ENCODE data around the gene MYL5. TPM values are rescaled to one million over a fixed set of nuclear protein-coding genes. Genes with fewer than 3 reads are reported as not detected.

MYL5 gene
- total and polyA plus RNA-seq, 2 of the 4 experiments (the other 2 are of a cell fraction): 9.1 to 16.0 TPM

DNA sequence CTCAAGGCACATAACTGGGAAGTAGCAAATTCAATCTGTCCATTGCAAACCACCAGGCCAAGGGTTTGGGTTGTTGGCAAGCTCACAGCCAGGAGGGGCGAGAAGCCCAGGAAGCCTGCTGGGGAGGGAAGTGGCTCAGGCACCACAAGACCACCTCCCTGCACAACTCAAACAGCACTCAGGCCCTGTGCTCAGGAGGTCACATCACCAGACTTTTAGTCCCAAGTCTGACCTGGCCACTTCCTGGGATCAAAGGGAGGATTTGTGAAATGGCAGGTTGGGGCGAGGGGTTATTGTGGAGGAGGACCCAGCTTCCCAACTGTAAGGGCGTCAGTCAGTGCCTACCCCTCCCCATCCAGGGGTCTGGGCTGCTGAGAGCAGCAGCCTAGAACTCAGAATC, 2.6 kb upstream of the MYL5 start:
- Histone ChIP-seq H2BK120ac (ENCODE audit: low read depth, low read length) (no peak overlapping the region), H3K9ac (ENCODE audit: low read depth, low read length) (no peak overlapping the region), H3K4me2 (ENCODE audit: low read depth, low read length) (no peak overlapping the region), H2BK5ac (ENCODE audit: low read depth, low read length, poor library complexity, severe bottlenecking) (no peak overlapping the region), H3K9me3 (ENCODE audit: control insufficient read depth, insufficient read depth, low read length) (no peaks in the 10 kb centered on the region), H4K91ac (ENCODE audit: insufficient read depth, low read depth, low read length) (no peak overlapping the region), H2AFZ (replicated peaks; ENCODE audit: low read length, poor library complexity) (peak overlapping the region; percentile 5), H3K36me3 (ENCODE audit: control insufficient read depth, insufficient read depth, low read length) (peaks cover 17% of the 10 kb centered on the region), H3K23ac (ENCODE audit: low read depth, low read length) (no peak overlapping the region), H3K27ac (ENCODE audit: insufficient read depth, low read length) (no peak overlapping the region), H4K5ac (ENCODE audit: low read depth, low read length) (no peak overlapping the region), H2AK9ac (replicated peaks; ENCODE audit: low read depth, low read length, poor library complexity) (no peak overlapping the region), H4K20me1 (ENCODE audit: insufficient read depth, low read length) (no peaks in the 10 kb centered on the region), H3K27me3 (ENCODE audit: control insufficient read depth, insufficient read depth, low read length) (no peaks in the 10 kb centered on the region), H2BK20ac (ENCODE audit: low read depth, low read length) (no peak overlapping the region), H3K56ac (ENCODE audit: extremely low read depth, insufficient read depth, low read length) (no peak overlapping the region), H3K79me1 (ENCODE audit: low read depth in 1 of 2, low read length in 2 of 2) (peaks cover 17 to 27% of the 10 kb centered on the region in 2 experiments; a peak in 3 of 4 replicates), H3K4ac (ENCODE audit: low read depth, low read length) (no peak overlapping the region), H2BK15ac (ENCODE audit: low read depth, low read length) (no peak overlapping the region), H3K4me1 (ENCODE audit: control insufficient read depth, insufficient read depth, low read length) (peaks cover 9% of the 10 kb centered on the region), H3K4me3 (ENCODE audit: insufficient read depth, low read depth, low read length) (no peak overlapping the region), H3K9me1 (ENCODE audit: insufficient read depth, low read length) (peaks cover 7% of the 10 kb centered on the region; the same call in 1 of the 2 replicates), H3K14ac (replicated peaks; ENCODE audit: low read depth, low read length) (no peak overlapping the region), H4K8ac (ENCODE audit: low read depth in 2 of 2, low read length in 2 of 2) (no peak overlapping the region), H2AK5ac (ENCODE audit: low read depth, low read length) (no peak overlapping the region), H3K18ac (ENCODE audit: low read depth, low read length) (no peak overlapping the region)
- intact Hi-C loops (cut with micrococcal nuclease) (loop anchor here (10.0 kb wide), 1 partner anchor 337 kb away; the partner anchor contains the start of gene ZNF141), in situ Hi-C loops (cut with MboI; ENCODE audit: low sequenced_read_pairs) (no loop called here), dilution Hi-C loops (cut with HindIII; ENCODE audit: low sequenced_read_pairs, unreplicated experiment) (no loop called here)
- no peak for TF ChIP-seq MAFK (IDR thresholded peaks at IDR 0.05; ENCODE audit: low read depth, low read length)
- no peak for TF ChIP-seq MXI1 (IDR thresholded peaks at IDR 0.05; ENCODE audit: borderline replicate concordance, low read depth, low read length)
- TF ChIP-seq, protein P1, sequence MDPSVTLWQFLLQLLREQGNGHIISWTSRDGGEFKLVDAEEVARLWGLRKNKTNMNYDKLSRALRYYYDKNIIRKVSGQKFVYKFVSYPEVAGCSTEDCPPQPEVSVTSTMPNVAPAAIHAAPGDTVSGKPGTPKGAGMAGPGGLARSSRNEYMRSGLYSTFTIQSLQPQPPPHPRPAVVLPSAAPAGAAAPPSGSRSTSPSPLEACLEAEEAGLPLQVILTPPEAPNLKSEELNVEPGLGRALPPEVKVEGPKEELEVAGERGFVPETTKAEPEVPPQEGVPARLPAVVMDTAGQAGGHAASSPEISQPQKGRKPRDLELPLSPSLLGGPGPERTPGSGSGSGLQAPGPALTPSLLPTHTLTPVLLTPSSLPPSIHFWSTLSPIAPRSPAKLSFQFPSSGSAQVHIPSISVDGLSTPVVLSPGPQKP (IDR thresholded peaks at IDR 0.05; ENCODE audit: borderline replicate concordance, low read depth, low read length): no peak
- TF ChIP-seq CHD1 (IDR thresholded peaks at IDR 0.05; ENCODE audit: low read depth, low read length): no peak
- TF ChIP-seq SMC3 (IDR thresholded peaks at IDR 0.05; ENCODE audit: low read depth, low read length): no peak
- TF ChIP-seq, protein P2, sequence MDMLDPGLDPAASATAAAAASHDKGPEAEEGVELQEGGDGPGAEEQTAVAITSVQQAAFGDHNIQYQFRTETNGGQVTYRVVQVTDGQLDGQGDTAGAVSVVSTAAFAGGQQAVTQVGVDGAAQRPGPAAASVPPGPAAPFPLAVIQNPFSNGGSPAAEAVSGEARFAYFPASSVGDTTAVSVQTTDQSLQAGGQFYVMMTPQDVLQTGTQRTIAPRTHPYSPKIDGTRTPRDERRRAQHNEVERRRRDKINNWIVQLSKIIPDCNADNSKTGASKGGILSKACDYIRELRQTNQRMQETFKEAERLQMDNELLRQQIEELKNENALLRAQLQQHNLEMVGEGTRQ (IDR thresholded peaks at IDR 0.05; ENCODE audit: low read depth, low read length): no peak
- TF ChIP-seq FOS (IDR thresholded peaks at IDR 0.05; ENCODE audit: low read depth, low read length): no peak
- no peak for TF ChIP-seq NFE2L2 (IDR thresholded peaks at IDR 0.05; ENCODE audit: low read depth, low read length)
- no peak for TF ChIP-seq POLR2A (IDR thresholded peaks at IDR 0.05; ENCODE audit: low read depth, low read length)
- TF ChIP-seq RAD21 (IDR thresholded peaks at IDR 0.05; ENCODE audit: low read length): no peak
- DNase-seq: no peak
- WGBS, 2 experiments (ENCODE audit: extremely low coverage in 2 of 2, insufficient read length in 1 of 2): no CpG with 5 or more reads among the region's 3 CpGs
- POLR2A ChIA-PET (ENCODE audit: unreplicated experiment): no interaction called here
- CTCF ChIA-PET: no interaction called here
- BruUV-seq (replicated peaks): no TSS peak
- no peak for ATAC-seq (ENCODE audit: low read depth)

Measured in IMR-90 (cell line).